ENCODE results near the gene ASIC2.
"Not testable (repeated sequence)": the region's sequence is repeated elsewhere in the genome, so short reads cannot be mapped to it uniquely, and the experiment has no call there.

The ASIC2 gene

DNA sequence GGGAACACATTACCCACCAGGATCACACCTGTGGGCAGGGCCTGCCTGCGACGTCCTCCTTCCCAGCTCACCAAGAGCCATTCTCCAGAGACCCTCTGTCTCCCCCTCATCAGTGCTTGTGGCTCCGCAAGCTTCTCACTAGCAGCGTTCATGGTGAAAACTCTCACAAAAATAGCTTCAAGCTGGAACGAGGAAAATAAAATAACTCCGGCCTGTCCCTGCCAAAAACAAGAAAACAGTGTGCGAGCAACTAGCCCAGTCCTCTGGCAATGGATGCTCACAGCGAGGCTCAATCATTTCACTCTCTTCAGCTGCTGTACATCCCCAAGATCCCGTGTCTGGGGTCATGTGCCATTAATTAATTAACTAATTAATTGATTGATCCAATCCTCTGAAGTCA lies 283.5 kb downstream of the ASIC2 start:
- Histone ChIP-seq H3K27me3 (ENCODE audit: control insufficient read depth, insufficient read depth, low read length) (peaks cover under 1% of the 10 kb centered on the region; the same call in 1 of the 2 replicates), H3K27ac (ENCODE audit: low read depth, low read length) (no peak overlapping the region)

DNA sequence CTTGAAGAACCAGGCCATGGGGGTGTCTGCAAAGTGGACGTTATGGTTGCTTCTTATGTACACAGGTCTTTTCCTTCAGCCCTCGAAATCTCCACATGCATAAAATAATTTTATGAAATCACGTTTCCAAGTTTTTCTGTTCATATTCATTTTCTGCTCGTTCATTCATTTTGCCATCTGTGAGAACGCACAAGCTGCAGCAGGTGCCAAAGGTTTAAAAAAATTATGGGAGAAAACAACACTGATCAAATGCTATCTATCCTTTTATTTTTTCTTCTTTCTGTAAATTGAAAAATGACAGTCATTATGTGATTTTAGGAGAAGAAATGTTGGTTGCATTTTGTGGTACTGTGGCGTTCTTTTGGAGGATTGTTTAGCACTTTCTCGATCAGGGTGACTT lies 285.9 kb downstream of the ASIC2 start:
- no peaks in the 10 kb centered on the region for H3K4me1 ChIP-seq (ENCODE audit: control insufficient read depth, insufficient read depth, low read length)
- H3K4me3 ChIP-seq (ENCODE audit: low read depth, low read length) = no peak overlapping the region
- H3K27ac ChIP-seq (ENCODE audit: low read depth, low read length) = no peak overlapping the region
- no peaks in the 10 kb centered on the region for H3K9me3 ChIP-seq (ENCODE audit: control insufficient read depth, insufficient read depth, low read depth, low read length)
- peaks cover 3% of the 10 kb centered on the region; the same call in 1 of the 2 replicates for H3K27me3 ChIP-seq (ENCODE audit: control insufficient read depth, insufficient read depth, low read length)
- no peaks in the 10 kb centered on the region for H3K36me3 ChIP-seq (ENCODE audit: control insufficient read depth, insufficient read depth, low read length)
- no peak overlapping the region for H3K9ac ChIP-seq (ENCODE audit: low read length)

More for the DNA sequence above, 283.5 kb downstream of the ASIC2 start:
- no peak overlapping the region for H3K4me3 ChIP-seq (ENCODE audit: low read depth, low read length)
- H3K9me3 ChIP-seq (ENCODE audit: control insufficient read depth, insufficient read depth, low read depth, low read length) = no peaks in the 10 kb centered on the region
- H3K4me1 ChIP-seq (ENCODE audit: control insufficient read depth, insufficient read depth, low read length) = no peaks in the 10 kb centered on the region
- no peaks in the 10 kb centered on the region for H3K36me3 ChIP-seq (ENCODE audit: control insufficient read depth, insufficient read depth, low read length)
- no peak overlapping the region for H3K9ac ChIP-seq (ENCODE audit: low read length)

DNA sequence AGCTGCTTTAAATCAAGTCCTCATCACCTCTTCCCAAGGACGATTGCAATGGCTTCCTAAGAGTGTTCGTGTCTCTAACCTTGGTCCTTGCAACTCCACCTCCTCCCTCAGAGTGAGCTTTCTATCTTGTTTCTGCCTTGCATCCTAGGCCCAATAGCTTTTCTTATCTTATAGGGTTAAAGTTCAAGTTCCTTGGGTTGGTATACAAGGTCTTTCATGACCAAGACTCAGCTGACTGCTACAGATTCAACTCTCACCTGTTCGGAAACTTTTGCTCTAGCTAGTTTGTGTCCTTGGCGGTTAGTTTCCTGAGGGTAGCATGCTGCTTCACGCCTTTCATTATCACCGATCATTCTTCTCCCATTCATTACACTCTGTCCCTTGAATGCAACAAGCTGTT lies 290.8 kb downstream of the ASIC2 start:
- Histone ChIP-seq H3K36me3 (ENCODE audit: control insufficient read depth, insufficient read depth, low read length) (no peaks in the 10 kb centered on the region), H3K9me3 (ENCODE audit: control insufficient read depth, insufficient read depth, low read depth, low read length) (no peaks in the 10 kb centered on the region), H3K27ac (ENCODE audit: low read depth, low read length) (no peak overlapping the region), H3K4me3 (ENCODE audit: low read depth, low read length) (no peak overlapping the region), H3K27me3 (ENCODE audit: control insufficient read depth, insufficient read depth, low read length) (peaks cover 11% of the 10 kb centered on the region), H3K4me1 (ENCODE audit: control insufficient read depth, insufficient read depth, low read length) (peaks cover 7% of the 10 kb centered on the region; the same call in 1 of the 2 replicates), H3K9ac (ENCODE audit: low read length) (no peak overlapping the region)

DNA sequence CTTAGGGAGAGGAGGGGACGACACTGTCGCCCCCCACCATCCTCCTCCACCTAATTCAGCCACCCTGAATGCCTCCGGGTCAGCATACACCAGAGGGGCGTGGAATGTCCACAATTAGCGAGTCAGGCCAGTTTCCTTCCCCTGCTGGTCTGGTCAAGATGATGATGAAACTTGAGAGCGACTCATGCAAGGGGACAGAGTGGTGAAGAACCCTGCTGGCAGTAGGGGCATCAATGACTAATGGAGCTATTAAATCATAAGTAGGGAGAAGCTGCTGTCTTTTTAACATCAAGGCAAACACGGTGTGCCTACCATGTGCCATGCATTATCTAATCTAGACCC lies 294.2 kb downstream of the ASIC2 start:
- Histone ChIP-seq H3K36me3 (ENCODE audit: control insufficient read depth, insufficient read depth, low read length) (no peaks in the 10 kb centered on the region), H3K27me3 (ENCODE audit: control insufficient read depth, insufficient read depth, low read length) (peaks cover 8% of the 10 kb centered on the region), H3K9ac (ENCODE audit: low read length) (no peak overlapping the region), H3K4me3 (ENCODE audit: low read depth, low read length) (peak overlapping the region; percentile 32), H3K4me1 (ENCODE audit: control insufficient read depth, insufficient read depth, low read length) (peaks cover 7% of the 10 kb centered on the region; the same call in 1 of the 2 replicates), H3K27ac (ENCODE audit: low read depth, low read length) (no peak overlapping the region), H3K9me3 (ENCODE audit: control insufficient read depth, insufficient read depth, low read depth, low read length) (no peaks in the 10 kb centered on the region)

DNA sequence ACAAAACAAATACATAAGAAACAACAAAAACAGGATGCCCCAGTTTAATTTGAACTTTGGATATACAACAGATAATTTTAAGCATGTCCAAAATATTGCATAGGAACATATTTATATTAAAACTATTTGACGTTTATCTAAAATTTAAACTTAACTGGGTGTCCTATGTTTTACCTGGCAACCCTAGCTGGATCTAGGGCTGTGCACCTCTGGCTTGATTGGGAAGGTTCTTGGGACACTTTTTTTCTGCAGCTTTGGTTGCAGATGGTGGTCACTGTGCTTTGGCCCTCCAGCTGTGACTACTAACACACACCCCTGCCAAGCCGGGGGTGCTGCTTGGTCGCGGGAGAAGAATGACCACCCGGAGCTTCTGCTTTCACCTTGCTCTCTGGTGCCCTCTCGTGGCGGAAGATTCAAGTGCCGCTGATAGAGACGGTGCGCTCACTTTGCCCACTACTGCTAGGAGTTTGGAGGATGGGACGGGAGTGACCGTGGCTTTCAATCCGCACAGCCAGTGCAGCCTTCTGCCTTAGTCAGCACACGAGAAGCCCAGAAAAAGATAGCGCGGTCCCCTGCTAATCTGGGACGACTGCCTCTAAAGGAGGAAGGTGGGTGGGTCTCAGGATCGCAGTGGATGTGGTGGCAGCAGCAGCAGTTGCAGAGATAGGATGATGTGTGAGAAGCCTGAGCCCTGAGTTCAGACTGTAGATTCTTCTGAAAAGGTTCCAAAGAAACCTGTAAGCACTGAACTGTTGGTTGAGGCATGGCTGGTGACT lies 294.8 kb downstream of the ASIC2 start:
- Histone ChIP-seq H3K27ac (ENCODE audit: low read depth, low read length) (no peak overlapping the region), H3K4me1 (ENCODE audit: control insufficient read depth, insufficient read depth, low read length) (peaks cover 7% of the 10 kb centered on the region; the same call in 1 of the 2 replicates), H3K27me3 (ENCODE audit: control insufficient read depth, insufficient read depth, low read length) (peaks cover 8% of the 10 kb centered on the region), H3K36me3 (ENCODE audit: control insufficient read depth, insufficient read depth, low read length) (no peaks in the 10 kb centered on the region), H3K9me3 (ENCODE audit: control insufficient read depth, insufficient read depth, low read depth, low read length) (no peaks in the 10 kb centered on the region), H3K9ac (ENCODE audit: low read length) (peak overlapping the region; percentile 12), H3K4me3 (ENCODE audit: low read depth, low read length) (peak overlapping the region; percentile 32)

DNA sequence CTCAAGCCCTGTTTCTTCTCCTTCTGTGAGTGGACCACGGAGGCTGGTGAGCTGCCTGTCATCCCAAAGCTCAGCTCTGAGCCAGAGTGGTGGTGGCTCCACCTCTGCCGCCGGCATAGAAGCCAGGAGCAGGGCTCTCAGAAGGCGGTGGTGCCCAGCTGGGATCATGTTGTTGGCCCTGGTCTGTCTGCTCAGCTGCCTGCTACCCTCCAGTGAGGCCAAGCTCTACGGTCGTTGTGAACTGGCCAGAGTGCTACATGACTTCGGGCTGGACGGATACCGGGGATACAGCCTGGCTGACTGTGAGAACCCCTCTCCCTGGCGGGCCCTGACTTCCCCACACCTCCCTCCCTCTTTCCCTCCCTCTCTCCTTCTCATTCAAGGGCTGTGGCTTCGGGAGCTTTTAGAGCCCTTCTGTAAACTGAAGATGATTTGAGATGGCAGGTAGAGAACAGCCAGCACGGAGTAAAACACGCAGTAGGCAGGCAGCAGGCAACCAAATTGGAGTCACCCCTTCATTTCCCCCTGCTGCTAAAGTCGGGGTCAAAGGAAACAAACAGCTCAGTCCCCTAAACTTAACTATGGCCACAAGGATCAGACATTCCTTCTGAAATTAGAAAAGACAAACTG lies 297.6 kb downstream of the ASIC2 start:
- Histone ChIP-seq H3K4me3 (ENCODE audit: low read depth, low read length) (no peak overlapping the region), H3K36me3 (ENCODE audit: control insufficient read depth, insufficient read depth, low read length) (no peaks in the 10 kb centered on the region), H3K27ac (ENCODE audit: low read depth, low read length) (no peak overlapping the region), H3K27me3 (ENCODE audit: control insufficient read depth, insufficient read depth, low read length) (peaks cover 8% of the 10 kb centered on the region), H3K9me3 (ENCODE audit: control insufficient read depth, insufficient read depth, low read depth, low read length) (no peaks in the 10 kb centered on the region), H3K4me1 (ENCODE audit: control insufficient read depth, insufficient read depth, low read length) (peaks cover 7% of the 10 kb centered on the region; the same call in 1 of the 2 replicates), H3K9ac (ENCODE audit: low read length) (no peak overlapping the region)

DNA sequence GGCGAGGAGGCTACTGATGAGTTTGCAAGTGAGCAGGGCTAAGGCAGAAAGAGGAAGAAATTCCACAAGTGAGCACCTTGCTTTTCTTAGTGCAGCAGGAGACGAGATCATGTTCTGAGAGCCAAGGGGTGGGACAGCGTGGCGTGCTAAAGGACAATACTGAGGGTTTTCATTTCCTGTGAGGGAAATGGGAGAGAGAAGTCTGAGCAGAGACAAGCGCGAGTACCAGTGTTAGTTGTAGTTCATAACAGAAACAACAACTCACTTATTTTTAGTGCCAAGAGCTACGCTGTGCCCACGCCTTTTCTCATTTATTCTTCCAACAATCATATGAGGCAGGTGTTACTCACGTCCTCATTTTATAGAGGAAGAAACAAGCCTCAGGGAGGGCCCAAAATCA lies 299.1 kb downstream of the ASIC2 start:
- Histone ChIP-seq H3K9me3 (ENCODE audit: control insufficient read depth, insufficient read depth, low read depth, low read length) (peaks cover under 1% of the 10 kb centered on the region; the same call in 1 of the 2 replicates), H3K4me1 (ENCODE audit: control insufficient read depth, insufficient read depth, low read length) (peaks cover 5% of the 10 kb centered on the region; the same call in 1 of the 2 replicates), H3K4me3 (ENCODE audit: low read depth, low read length) (no peak overlapping the region), H3K36me3 (ENCODE audit: control insufficient read depth, insufficient read depth, low read length) (no peaks in the 10 kb centered on the region), H3K27me3 (ENCODE audit: control insufficient read depth, insufficient read depth, low read length) (peaks cover 5% of the 10 kb centered on the region), H3K27ac (ENCODE audit: low read depth, low read length) (no peak overlapping the region), H3K9ac (ENCODE audit: low read length) (no peak overlapping the region)

DNA sequence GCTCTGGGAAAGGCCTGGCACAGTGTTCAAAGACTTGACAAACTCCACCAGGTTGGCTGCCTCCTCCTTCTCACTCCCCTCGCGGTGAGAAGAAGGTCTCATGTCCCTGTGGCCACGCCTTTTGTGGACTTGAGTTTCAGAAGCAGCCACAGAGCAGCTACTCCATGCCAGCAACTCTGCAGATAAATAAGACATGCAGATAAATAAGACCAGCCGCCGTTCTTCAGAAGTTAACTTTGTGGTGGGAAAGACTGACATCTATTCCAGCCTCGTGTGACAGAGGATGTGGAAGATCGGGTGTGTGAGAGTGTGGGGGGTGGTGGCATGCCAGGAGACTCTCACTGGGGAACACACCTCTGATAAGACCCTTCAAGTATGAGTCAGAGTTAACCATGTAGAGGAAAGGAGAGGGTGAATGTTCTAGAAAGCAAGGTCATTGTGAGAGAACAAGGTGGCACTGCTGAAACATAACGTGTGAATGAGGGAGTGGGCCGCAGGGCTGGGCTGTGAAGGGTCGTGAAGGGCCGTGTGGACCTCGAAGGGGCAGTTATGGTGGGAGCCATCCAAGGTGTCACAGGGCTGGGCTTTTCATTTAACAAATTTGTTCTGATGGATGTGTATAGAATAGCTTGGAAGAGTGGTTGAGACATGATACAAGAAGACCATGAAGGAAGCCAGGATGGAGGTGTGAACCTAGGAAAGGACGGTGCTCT lies 300.6 kb downstream of the ASIC2 start:
- Histone ChIP-seq H3K27ac (ENCODE audit: low read depth, low read length) (no peak overlapping the region), H3K36me3 (ENCODE audit: control insufficient read depth, insufficient read depth, low read length) (no peaks in the 10 kb centered on the region), H3K27me3 (ENCODE audit: control insufficient read depth, insufficient read depth, low read length) (no peaks in the 10 kb centered on the region; the same call in 1 of the 2 replicates), H3K9me3 (ENCODE audit: control insufficient read depth, insufficient read depth, low read depth, low read length) (peaks cover 14% of the 10 kb centered on the region), H3K9ac (ENCODE audit: low read length) (no peak overlapping the region), H3K4me3 (ENCODE audit: low read depth, low read length) (no peak overlapping the region), H3K4me1 (ENCODE audit: control insufficient read depth, insufficient read depth, low read length) (no peaks in the 10 kb centered on the region)

DNA sequence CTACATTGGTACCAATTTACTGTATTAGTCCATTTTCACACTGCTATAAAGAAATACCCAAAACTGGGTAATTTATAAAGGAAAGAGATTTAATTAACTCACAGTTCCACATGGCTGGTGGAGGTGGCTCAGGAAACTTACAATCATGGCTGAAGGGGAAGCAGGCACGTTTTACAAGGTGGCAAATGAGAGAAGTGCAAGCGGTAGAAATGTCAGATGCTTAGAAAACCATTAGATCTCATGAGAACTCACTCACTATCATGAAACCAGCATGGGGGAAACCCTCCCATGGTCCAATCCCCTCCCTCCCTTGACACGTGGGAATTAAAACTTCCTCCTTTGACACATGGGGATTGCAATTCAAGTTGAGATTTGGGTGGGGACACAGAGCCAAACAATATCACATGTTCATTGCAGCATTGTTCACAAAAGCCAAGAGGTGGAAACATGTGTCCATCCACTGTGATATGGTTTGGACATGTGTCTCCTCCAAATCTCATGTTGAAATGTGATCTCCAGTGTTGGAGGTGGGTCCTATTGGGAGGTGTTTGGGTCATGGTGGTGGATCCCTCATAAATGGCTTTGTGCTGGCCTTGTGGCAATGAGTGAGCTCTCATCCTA lies 304.5 kb downstream of the ASIC2 start:
- no peak overlapping the region for H3K4me3 ChIP-seq (ENCODE audit: low read depth, low read length)

DNA sequence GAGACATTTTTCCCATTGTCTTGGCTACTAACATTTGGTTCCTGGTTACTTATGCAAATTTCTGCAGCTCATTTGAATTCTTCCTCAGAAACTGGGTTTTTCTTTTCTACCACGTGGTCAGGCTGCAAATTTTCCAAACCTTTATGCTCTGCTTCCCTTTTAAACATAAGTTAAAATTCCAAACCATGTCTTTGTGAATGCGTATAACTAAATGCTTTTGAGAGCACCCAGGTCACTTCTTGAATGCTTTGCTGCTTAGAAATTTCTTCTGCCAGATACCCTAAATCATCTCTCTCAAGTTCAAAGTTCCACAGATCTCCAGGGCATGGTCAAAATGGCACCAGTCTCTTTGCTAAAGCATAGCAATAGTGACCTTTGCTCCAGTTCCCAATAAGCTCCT lies 305.2 kb downstream of the ASIC2 start:
- H3K36me3 ChIP-seq (ENCODE audit: control insufficient read depth, insufficient read depth, low read length); H3K4me3 ChIP-seq (ENCODE audit: low read depth, low read length); H3K4me1 ChIP-seq (ENCODE audit: control insufficient read depth, insufficient read depth, low read length); H3K9ac ChIP-seq (ENCODE audit: low read length); H3K27ac ChIP-seq (ENCODE audit: low read depth, low read length); H3K27me3 ChIP-seq (ENCODE audit: control insufficient read depth, insufficient read depth, low read length): not testable (repeated sequence)
- peaks cover 23% of the 10 kb centered on the region for H3K9me3 ChIP-seq (ENCODE audit: control insufficient read depth, insufficient read depth, low read depth, low read length)

More for the DNA sequence above, 304.5 kb downstream of the ASIC2 start:
- Histone ChIP-seq H3K4me1 (ENCODE audit: control insufficient read depth, insufficient read depth, low read length) (no peaks in the 10 kb centered on the region), H3K9ac (ENCODE audit: low read length) (no peak overlapping the region), H3K36me3 (ENCODE audit: control insufficient read depth, insufficient read depth, low read length) (no peaks in the 10 kb centered on the region), H3K9me3 (ENCODE audit: control insufficient read depth, insufficient read depth, low read depth, low read length) (peaks cover 19% of the 10 kb centered on the region), H3K27me3 (ENCODE audit: control insufficient read depth, insufficient read depth, low read length) (no peaks in the 10 kb centered on the region), H3K27ac (ENCODE audit: low read depth, low read length) (no peak overlapping the region)
